ENCODE measurements around the gene ZNF439. TPM values are rescaled to one million over a fixed set of nuclear protein-coding genes. Genes with fewer than 3 reads are reported as not detected.

ZNF439 gene
- 10 to 100 TPM in 6 of 7 donors, 1 to 10 TPM in 1; 7.1 to 14.6 (median 11.2) TPM for total RNA-seq
- polyA plus RNA-seq = 1 to 10 TPM; 6.6 to 7.2 TPM
- long read RNA-seq, donor 1, partial matches to known transcripts = 0 of 28 reads
- long read RNA-seq, donor 1, other reads (novel, unspliced or antisense) = 23 of 28 reads
- long read RNA-seq, donor 2, partial matches to known transcripts = 0 of 2 reads
- long read RNA-seq, donor 2, other reads (novel, unspliced or antisense) = 0 of 2 reads
- long read RNA-seq, donor 3, partial matches to known transcripts = 0 of 12 reads
- long read RNA-seq, donor 3, other reads (novel, unspliced or antisense) = 11 of 12 reads

- Histone ChIP-seq H3K36me3 (no peaks in the 10 kb centered on the region), H3K27me3 (no peaks in the 10 kb centered on the region), H3K9me3 (no peaks in the 10 kb centered on the region), H3K27ac (peak within 1 kb of the TSS; percentile 54 to 58), H3K4me3 (peak within 1 kb of the TSS; percentile 81), H3K4me1 (ENCODE audit: insufficient read depth) (no peaks in the 10 kb centered on the region)
- TF ChIP-seq CTCF (IDR thresholded peaks at IDR 0.05) (no peak), POLR2A (IDR thresholded peaks at IDR 0.05) (peak; percentile 62)
- WGBS, 3 donors = 0 to 1% (median 0%) methylated on average over 52 to 59 of the region's 59 CpGs
- intact Hi-C loops (cut with DNase I) = no loop called here
- peak; percentile 81 to 91 (median 87) for DNase-seq
These were observed at the start of gene ZNF439 for GRCh38 chr19:11848594-11849469. TSS of gene ZNF439 (plus strand) at chr19:11848726. CDS start at chr19:11848868, 142 bp downstream.

GRCh38 chr19:11806354-11807098, 42.0 kb upstream of the ZNF439 start:
- WGBS, 3 donors = 91 to 95% (median 95%) methylated on average over 11 of the region's 11 CpGs
- intact Hi-C loops (cut with DNase I) = no loop called here
- no peak overlapping the region for H3K27ac ChIP-seq
- no peaks in the 10 kb centered on the region for H3K4me1 ChIP-seq (ENCODE audit: insufficient read depth)
- H3K27me3 ChIP-seq = no peaks in the 10 kb centered on the region
- H3K9me3 ChIP-seq = peaks cover 4 to 22% of the 10 kb centered on the region in 2 donors
- DNase-seq = no peak
- TF ChIP-seq CTCF (IDR thresholded peaks at IDR 0.05) (no peak), EP300 (IDR thresholded peaks at IDR 0.05) (no peak), POLR2A (IDR thresholded peaks at IDR 0.05) (no peak)
- no peak overlapping the region for H3K4me3 ChIP-seq
- H3K36me3 ChIP-seq = no peaks in the 10 kb centered on the region

DNA sequence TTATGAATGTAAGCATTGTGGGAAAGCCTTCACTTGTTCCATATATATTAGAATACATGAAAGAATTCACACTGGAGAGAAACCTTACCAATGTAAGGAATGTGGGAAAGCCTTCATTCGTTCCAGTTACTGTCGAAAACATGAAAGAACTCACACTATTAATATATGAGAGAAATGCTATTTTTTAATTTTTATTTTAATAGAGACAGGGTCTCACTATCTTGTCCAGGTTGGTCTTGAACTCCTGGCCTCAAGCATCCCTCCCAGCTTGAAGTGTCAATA, 41.5 kb upstream of the ZNF439 start:
- no peaks in the 10 kb centered on the region for H3K4me1 ChIP-seq (ENCODE audit: insufficient read depth)
- 95 to 97% (median 96%) methylated on average over 2 of the region's 2 CpGs for WGBS, 3 donors

More for the DNA sequence above, 41.5 kb upstream of the ZNF439 start:
- peaks cover 4 to 22% of the 10 kb centered on the region in 2 donors for H3K9me3 ChIP-seq
- H3K36me3 ChIP-seq = no peaks in the 10 kb centered on the region
- no peaks in the 10 kb centered on the region for H3K27me3 ChIP-seq
- H3K27ac ChIP-seq = no peak overlapping the region
- no peak overlapping the region for H3K4me3 ChIP-seq
- TF ChIP-seq EP300 (IDR thresholded peaks at IDR 0.05) (no peak), CTCF (IDR thresholded peaks at IDR 0.05) (no peak), POLR2A (IDR thresholded peaks at IDR 0.05) (no peak)
- no peak for DNase-seq
- intact Hi-C loops (cut with DNase I) = no loop called here
